HepG2 (cell line): ENCODE results near the gene TAB2. TPM values are rescaled to one million over a fixed set of nuclear protein-coding genes. Genes with fewer than 3 reads are reported as not detected.

ENCODE experiments used
- ATAC-seq: fragments of 200-7000 bp; cut with Tn5 transposase; 3 replicates; pipeline ENCODE4 v1.9.1; 2020; ENCODE audit warnings: mild to moderate bottlenecking, moderate library complexity
- BruUV-seq: library from RNA; stranded (reverse); fragments of 400-500 nt; replicated peaks from 2 replicates; lab custom pipeline; 2021; lab: Mats Ljungman, UMichigan
- CTCF ChIA-PET: fragments of 300-600 bp; formaldehyde crosslinking; extraction: SDS; loops from one replicate; lab custom pipeline; 2021; ENCODE audit warnings: low total read pairs, inconsistent platforms, low intra/inter-chr PET ratio; lab: Yijun Ruan, JAX
- POLR2A ChIA-PET: fragments of 350-600 bp; sonication (Branson Sonifier 250); formaldehyde crosslinking; loops from one replicate; lab custom pipeline; 2020; ENCODE audit warnings: antibody characterized with exemption, inconsistent platforms; lab: Yijun Ruan, JAX
- DNase-seq: peaks from one replicate; pipeline ENCODE4 v3.0.0-alpha.2; 2015; ENCODE audit warnings: low spot score
- FAIRE-seq: peaks from 3 replicates; lab custom pipeline; 2011; peaks lifted over from hg19 to GRCh38; lab: Jason Lieb, UNC
- H2AFZ ChIP-seq: one replicate; pipeline ENCODE4 v1.6.1; 2011; ENCODE audit warnings: low read length, inconsistent platforms
- H3K27ac ChIP-seq: fragments of 300-600 bp; 3 replicates; pipeline ENCODE4 v1.8.0; 2011; ENCODE audit warnings: mixed run types, mild to moderate bottlenecking, mixed read lengths, low read length, inconsistent platforms; ENCODE audit not compliant: insufficient read depth; ENCODE audit errors: extremely low read length
- H3K27me3 ChIP-seq, 2 experiments: fragments of 200-600 bp in 1 of 2; 2 replicates in 1 of 2; 3 replicates in 1 of 2; pipeline versions ENCODE4 v1.6.0 to v1.8.0; 2011; ENCODE audit warnings: low read length in 2 of 2, mild to moderate bottlenecking in 2 of 2, moderate library complexity in 2 of 2, inconsistent platforms in 1 of 2; ENCODE audit not compliant: insufficient read depth in 2 of 2, control insufficient read depth in 1 of 2
- H3K36me3 ChIP-seq, 2 experiments: fragments of 200-600 bp in 1 of 2; replicated peaks in 1 of 2; 2 replicates in 1 of 2; 3 replicates in 1 of 2; pipeline versions ENCODE4 v1.5.1 to v1.8.0; 2011; ENCODE audit warnings: low read length in 2 of 2, inconsistent platforms in 1 of 2; ENCODE audit not compliant: insufficient read depth in 2 of 2, control insufficient read depth in 1 of 2
- H3K4me1 ChIP-seq: 2 replicates; pipeline ENCODE4 v1.5.1; 2012; ENCODE audit warnings: low read length, inconsistent platforms; ENCODE audit not compliant: insufficient read depth
- H3K4me2 ChIP-seq: 2 replicates; pipeline ENCODE4 v1.6.0; 2011; ENCODE audit warnings: low read depth, low read length, inconsistent platforms
- H3K4me3 ChIP-seq, 3 experiments: fragments of 200-600 bp in 1 of 3; sonication (generic), shearing (Covaris generic) in 1 of 3; replicated peaks in 1 of 3; 2 replicates each; pipeline ENCODE4 v1.5.1; 2011 to 2016; ENCODE audit warnings: low read length in 3 of 3, inconsistent platforms in 2 of 3, low read depth in 2 of 3, mild to moderate bottlenecking in 2 of 3, control low read depth in 1 of 3, mixed read lengths in 1 of 3; ENCODE audit not compliant: insufficient read depth in 1 of 3
- H3K79me2 ChIP-seq: one replicate; pipeline ENCODE4 v1.6.1; 2011; ENCODE audit warnings: low read length, inconsistent platforms; ENCODE audit not compliant: insufficient read depth
- H3K9ac ChIP-seq: 2 replicates; pipeline ENCODE4 v1.6.0; 2011; ENCODE audit warnings: mild to moderate bottlenecking, low read depth, low read length, inconsistent platforms; ENCODE audit not compliant: insufficient read depth
- H3K9me3 ChIP-seq: 2 replicates; pipeline ENCODE4 v1.5.1; 2012; ENCODE audit warnings: mild to moderate bottlenecking, low read length
- H4K20me1 ChIP-seq: 2 replicates; pipeline ENCODE4 v1.6.0; 2011; ENCODE audit warnings: inconsistent platforms, mild to moderate bottlenecking, low read length, moderate library complexity; ENCODE audit not compliant: insufficient read depth
- CREB1 ChIP-seq, 2 experiments: fragments of 450-650 bp in 1 of 2; IDR thresholded peaks; 2 replicates each; pipeline ENCODE4 v1.6.1; 2016 to 2017; ENCODE audit warnings: control low read depth in 1 of 2, mild to moderate bottlenecking in 1 of 2, missing compliant biosample characterization in 1 of 2, missing genetic modification characterization in 1 of 2
- FOXJ3 ChIP-seq: sonication (generic); formaldehyde crosslinking; IDR thresholded peaks from 2 replicates; pipeline ENCODE4 v1.4.0; 2020; ENCODE audit warnings: missing genetic modification reagents, mild to moderate bottlenecking, borderline replicate concordance
- GFI1 ChIP-seq: sonication (generic); formaldehyde crosslinking; IDR thresholded peaks from 2 replicates; pipeline ENCODE4 v1.5.0; 2020; ENCODE audit warnings: missing genetic modification reagents, mild to moderate bottlenecking, borderline replicate concordance
- KAT8 ChIP-seq: IDR thresholded peaks from 2 replicates; pipeline ENCODE4 v1.6.1; 2016; ENCODE audit warnings: missing genetic modification reagents, missing compliant biosample characterization
- MIER3 ChIP-seq: IDR thresholded peaks from 2 replicates; pipeline ENCODE4 v1.6.1; 2016; ENCODE audit warnings: missing compliant biosample characterization, borderline replicate concordance
- PCBP1 ChIP-seq: fragments of 200-400 bp; formaldehyde crosslinking; IDR thresholded peaks from 2 replicates; pipeline ENCODE4 v1.6.1; 2017; ENCODE audit warnings: mild to moderate bottlenecking, low read depth, low read length, borderline replicate concordance
- RXRA ChIP-seq: sonication (generic); formaldehyde crosslinking; IDR thresholded peaks from 2 replicates; pipeline ENCODE4 v1.5.1; 2020; ENCODE audit warnings: missing genetic modification reagents
- SP5 ChIP-seq: IDR thresholded peaks from 2 replicates; pipeline ENCODE4 v1.6.1; 2016; ENCODE audit warnings: low read depth, borderline replicate concordance
- TAF1 ChIP-seq: sonication (generic); formaldehyde crosslinking; IDR thresholded peaks from 2 replicates; pipeline ENCODE4 v1.4.0; 2020; ENCODE audit warnings: missing genetic modification reagents
- ZNF160 ChIP-seq: sonication (generic); formaldehyde crosslinking; IDR thresholded peaks from 2 replicates; pipeline ENCODE4 v1.8.0; 2022; ENCODE audit warnings: mild to moderate bottlenecking, inconsistent platforms, missing genetic modification reagents
- ZNF430 ChIP-seq: sonication (generic); formaldehyde crosslinking; IDR thresholded peaks from 2 replicates; pipeline ENCODE4 v1.9.0; 2021; ENCODE audit warnings: mild to moderate bottlenecking, missing genetic modification reagents
- WGBS: methylation state at CpG from one replicate; pipeline ENCODE4 v1.1.6; 2017; ENCODE audit warnings: low lambda C conversion rate; 5-methylcytosine and 5-hydroxymethylcytosine counted together
- in situ Hi-C: cut with HindIII; loops from 2 replicates; pipeline ENCODE4 v1.10.0; 2017; ENCODE audit warnings: low pct_unique_long_range_greater_than_20kb; ENCODE audit not compliant: extremely low pct_ligation_motif_present
- intact Hi-C: fragments of 100-400 bp; cut with micrococcal nuclease; formaldehyde crosslinking; loops from one replicate; pipeline ENCODE4 v1.10.0; 2022; ENCODE audit not compliant: unreplicated experiment
- polyA plus RNA-seq, 8 experiments: library from polyadenylated mRNA; depleted of rRNA in 3 of 8; stranded (reverse) in 7 of 8; unstranded in 1 of 8; fragments of >200 nt; fragmentation: Illumina TruSeq in 4 of 8; extraction: Trizol in 4 of 8; gene quantifications; 2 replicates each; pipeline versions ENCODE4 v1.2.1 to v1.2.3, GENCODE V29; 2011 to 2016; ENCODE audit warnings: low read depth in 4 of 8, missing spikeins in 1 of 8, mixed read lengths in 1 of 8; ENCODE audit not compliant: insufficient read depth in 1 of 8
- total RNA-seq, 5 experiments: library from RNA; depleted of rRNA; stranded (reverse); fragments of >200 nt; fragmentation: Illumina TruSeq; extraction: Trizol; gene quantifications; 2 replicates each; pipeline ENCODE4 v1.2.3, GENCODE V29; 2016; ENCODE audit warnings: low read depth in 1 of 5
- TF ChIP-seq, protein P1 (sequence below): sonication (generic); formaldehyde crosslinking; IDR thresholded peaks from 2 replicates; pipeline ENCODE4 v1.4.0; 2020; ENCODE audit warnings: missing genetic modification reagents, borderline replicate concordance
- TF ChIP-seq, protein P2 (sequence below): sonication (generic); formaldehyde crosslinking; IDR thresholded peaks from 2 replicates; pipeline ENCODE4 v1.8.0; 2022; ENCODE audit warnings: mild to moderate bottlenecking, missing genetic modification reagents; ENCODE audit not compliant: insufficient replicate concordance
- TF ChIP-seq, protein P3 (sequence below): IDR thresholded peaks from 2 replicates; pipeline ENCODE4 v1.6.1; 2018; ENCODE audit warnings: missing genetic modification reagents, mild to moderate bottlenecking, missing compliant biosample characterization

The TAB2 gene
- total and polyA plus RNA-seq, 2 of the 13 experiments (the other 11 are each of a cell fraction or from before 2014, with no cell fraction given) = 23.7 to 50.2 TPM

- no peaks in the 10 kb centered on the region for H4K20me1 ChIP-seq
- H3K27me3 ChIP-seq = no peaks in the 10 kb centered on the region
- H3K9me3 ChIP-seq = no peaks in the 10 kb centered on the region
- H3K9ac ChIP-seq = no peak overlapping the region
- H3K79me2 ChIP-seq = no peaks in the 10 kb centered on the region
- H3K4me2 ChIP-seq = no peak overlapping the region
- intact Hi-C loops (no loop called here), in situ Hi-C loops (loop anchor here (10.0 kb wide), 1 partner anchor 861 kb away; no protein-coding TSS in a partner anchor)
- ChIA-PET POLR2A (no interaction called here), CTCF (no interaction called here)
- H3K36me3 ChIP-seq = no peaks in the 10 kb centered on the region
- ATAC-seq (peak; percentile 6; the same call in 1 of the 3 replicates), DNase-seq (no peak), FAIRE-seq (no peak)
- no peak overlapping the region for H2AFZ ChIP-seq
- 43% methylated on average over 8 of the region's 13 CpGs for WGBS
- H3K4me1 ChIP-seq = peaks cover 17% of the 10 kb centered on the region
- no peak overlapping the region for H3K4me3 ChIP-seq
- no peak overlapping the region for H3K27ac ChIP-seq
- BruUV-seq = no TSS peak
- TF ChIP-seq CREB1 (IDR thresholded peaks at IDR 0.05) (peak; percentile 58; the same call in 1 of the 2 replicates), CREB1 (CRISPR knock-in tag; IDR thresholded peaks at IDR 0.05) (no peak), TAF1 (CRISPR knock-in tag) (no peak)
These were observed 118.5 kb downstream of the TAB2 start for GRCh38 chr6:149435919-149436586.

DNA sequence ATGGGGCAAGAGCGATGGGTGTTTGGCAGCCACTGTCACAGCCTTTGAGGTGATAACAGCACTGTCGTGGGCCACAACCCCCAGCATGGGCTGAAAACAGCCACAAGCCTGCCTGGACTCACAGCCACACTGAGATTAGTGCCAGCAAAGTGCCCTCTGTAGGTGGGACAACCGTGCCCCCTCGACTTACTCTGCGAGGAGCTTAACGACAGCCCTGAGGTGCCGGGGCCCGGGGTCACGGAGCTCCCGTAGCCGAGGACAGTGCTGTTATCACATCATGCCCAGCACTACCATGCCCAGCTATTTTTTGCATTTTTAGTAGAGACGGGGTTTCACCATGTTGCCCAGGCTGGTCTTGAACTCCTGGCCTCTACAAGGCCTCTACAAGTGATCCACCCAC lies 119.1 kb downstream of the TAB2 start:
- POLR2A ChIA-PET = no interaction called here
- ATAC-seq (no peak), DNase-seq (no peak), FAIRE-seq (no peak)
- no peaks in the 10 kb centered on the region for H4K20me1 ChIP-seq
- H3K36me3 ChIP-seq = no peaks in the 10 kb centered on the region
- no peaks in the 10 kb centered on the region for H3K9me3 ChIP-seq
- CTCF ChIA-PET = no interaction called here
- H2AFZ ChIP-seq = no peak overlapping the region
- no peaks in the 10 kb centered on the region for H3K79me2 ChIP-seq
- H3K4me2 ChIP-seq = no peak overlapping the region
- no peak overlapping the region for H3K4me3 ChIP-seq
- 53% methylated on average over 5 of the region's 12 CpGs for WGBS
- intact Hi-C loops = no loop called here
- H3K27ac ChIP-seq = no peak overlapping the region
- BruUV-seq = no TSS peak
- H3K27me3 ChIP-seq = no peaks in the 10 kb centered on the region
- no peak overlapping the region for H3K9ac ChIP-seq
- peaks cover 23% of the 10 kb centered on the region for H3K4me1 ChIP-seq
- in situ Hi-C loops = loop anchor here (10.0 kb wide), 1 partner anchor 862 kb away; no protein-coding TSS in a partner anchor
- TF ChIP-seq RXRA (no peak), KAT8 (CRISPR knock-in tag) (no peak), ZNF430 (CRISPR knock-in tag) (no peak), GFI1 (CRISPR knock-in tag) (no peak), ZNF160 (CRISPR knock-in tag) (no peak), FOXJ3 (CRISPR knock-in tag) (no peak), SP5 (CRISPR knock-in tag) (no peak), MIER3 (CRISPR knock-in tag) (no peak), PCBP1 (no peak)
- TF ChIP-seq, protein P1, sequence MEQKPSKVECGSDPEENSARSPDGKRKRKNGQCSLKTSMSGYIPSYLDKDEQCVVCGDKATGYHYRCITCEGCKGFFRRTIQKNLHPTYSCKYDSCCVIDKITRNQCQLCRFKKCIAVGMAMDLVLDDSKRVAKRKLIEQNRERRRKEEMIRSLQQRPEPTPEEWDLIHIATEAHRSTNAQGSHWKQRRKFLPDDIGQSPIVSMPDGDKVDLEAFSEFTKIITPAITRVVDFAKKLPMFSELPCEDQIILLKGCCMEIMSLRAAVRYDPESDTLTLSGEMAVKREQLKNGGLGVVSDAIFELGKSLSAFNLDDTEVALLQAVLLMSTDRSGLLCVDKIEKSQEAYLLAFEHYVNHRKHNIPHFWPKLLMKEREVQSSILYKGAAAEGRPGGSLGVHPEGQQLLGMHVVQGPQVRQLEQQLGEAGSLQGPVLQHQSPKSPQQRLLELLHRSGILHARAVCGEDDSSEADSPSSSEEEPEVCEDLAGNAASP = no peak
- TF ChIP-seq, protein P2, sequence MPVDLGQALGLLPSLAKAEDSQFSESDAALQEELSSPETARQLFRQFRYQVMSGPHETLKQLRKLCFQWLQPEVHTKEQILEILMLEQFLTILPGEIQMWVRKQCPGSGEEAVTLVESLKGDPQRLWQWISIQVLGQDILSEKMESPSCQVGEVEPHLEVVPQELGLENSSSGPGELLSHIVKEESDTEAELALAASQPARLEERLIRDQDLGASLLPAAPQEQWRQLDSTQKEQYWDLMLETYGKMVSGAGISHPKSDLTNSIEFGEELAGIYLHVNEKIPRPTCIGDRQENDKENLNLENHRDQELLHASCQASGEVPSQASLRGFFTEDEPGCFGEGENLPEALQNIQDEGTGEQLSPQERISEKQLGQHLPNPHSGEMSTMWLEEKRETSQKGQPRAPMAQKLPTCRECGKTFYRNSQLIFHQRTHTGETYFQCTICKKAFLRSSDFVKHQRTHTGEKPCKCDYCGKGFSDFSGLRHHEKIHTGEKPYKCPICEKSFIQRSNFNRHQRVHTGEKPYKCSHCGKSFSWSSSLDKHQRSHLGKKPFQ (CRISPR knock-in tag) = no peak
- TF ChIP-seq, protein P3, sequence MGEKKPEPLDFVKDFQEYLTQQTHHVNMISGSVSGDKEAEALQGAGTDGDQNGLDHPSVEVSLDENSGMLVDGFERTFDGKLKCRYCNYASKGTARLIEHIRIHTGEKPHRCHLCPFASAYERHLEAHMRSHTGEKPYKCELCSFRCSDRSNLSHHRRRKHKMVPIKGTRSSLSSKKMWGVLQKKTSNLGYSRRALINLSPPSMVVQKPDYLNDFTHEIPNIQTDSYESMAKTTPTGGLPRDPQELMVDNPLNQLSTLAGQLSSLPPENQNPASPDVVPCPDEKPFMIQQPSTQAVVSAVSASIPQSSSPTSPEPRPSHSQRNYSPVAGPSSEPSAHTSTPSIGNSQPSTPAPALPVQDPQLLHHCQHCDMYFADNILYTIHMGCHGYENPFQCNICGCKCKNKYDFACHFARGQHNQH (CRISPR knock-in tag) = no peak
